SKM-1 (cell line): ENCODE results near the gene IL10RB.
"Not testable (repeated sequence)": the region's sequence is repeated elsewhere in the genome, so short reads cannot be mapped to it uniquely, and the experiment has no call there.

ENCODE experiments used
- DNase-seq: peaks from one replicate; lab custom pipeline; 2025; ENCODE audit not compliant: unreplicated experiment; lab: John Stamatoyannopoulos, UW

IL10RB gene

DNA sequence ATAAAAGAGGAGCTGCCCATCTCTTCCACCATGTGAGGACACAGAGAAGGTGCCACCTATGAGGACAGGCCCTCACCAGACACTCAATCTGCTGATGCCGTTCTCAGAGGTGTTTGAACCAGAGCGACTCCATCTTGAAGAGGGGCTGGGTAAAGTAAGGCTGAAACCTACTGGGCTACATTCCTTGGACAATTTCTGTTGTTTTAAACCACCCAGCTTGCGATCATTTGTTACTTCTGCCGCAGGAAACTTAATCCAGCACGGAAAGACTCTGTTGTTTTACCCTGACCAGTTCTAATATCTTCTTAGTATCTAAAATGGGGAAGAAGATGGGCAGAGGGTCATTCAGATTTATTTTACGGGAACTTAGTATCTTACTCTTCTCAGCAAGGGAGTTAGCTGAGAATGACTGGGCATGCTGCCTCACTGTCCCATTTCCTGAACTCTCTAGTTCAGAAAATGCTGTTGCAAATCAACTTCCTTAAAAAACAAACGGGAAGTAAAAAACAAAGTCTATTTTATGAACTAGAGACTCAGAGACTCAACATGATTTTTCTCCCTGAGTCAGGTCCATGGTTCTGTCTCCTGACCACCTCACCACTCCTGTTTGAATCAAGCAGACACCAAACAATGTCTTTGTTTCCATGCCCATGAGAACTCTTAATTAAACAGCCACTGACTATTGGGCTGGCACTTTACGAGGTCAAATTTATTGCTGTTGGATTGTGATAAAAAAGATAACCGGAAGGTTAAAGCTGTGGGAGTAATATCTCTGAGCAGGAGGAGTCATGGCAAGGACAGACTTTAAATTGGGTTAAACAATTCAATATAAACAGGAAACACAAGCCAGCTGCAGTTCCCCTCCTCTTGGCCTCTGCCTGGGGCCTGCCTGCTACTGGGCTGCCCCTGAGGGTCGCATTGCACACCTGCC, 34.8 kb downstream of the IL10RB start:
- peak; percentile 97 for DNase-seq

DNA sequence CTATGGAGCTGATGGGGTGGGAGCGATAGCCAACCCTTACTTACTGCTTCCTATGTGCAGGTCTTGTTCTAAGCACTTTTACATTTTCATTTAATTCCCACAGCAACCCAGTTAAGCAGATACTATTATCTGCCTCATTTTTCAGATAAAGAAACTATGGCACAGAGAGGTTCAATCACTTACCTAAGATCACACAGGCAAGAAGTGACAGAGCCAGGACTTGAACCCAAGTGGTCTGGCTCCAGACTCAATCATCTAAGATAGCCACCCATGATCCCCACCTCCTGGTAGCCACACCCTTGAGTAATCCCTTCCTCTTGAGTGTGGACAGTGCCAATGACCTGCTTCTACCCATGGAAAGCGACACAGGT, 35.5 kb downstream of the IL10RB start:
- no peak for DNase-seq

DNA sequence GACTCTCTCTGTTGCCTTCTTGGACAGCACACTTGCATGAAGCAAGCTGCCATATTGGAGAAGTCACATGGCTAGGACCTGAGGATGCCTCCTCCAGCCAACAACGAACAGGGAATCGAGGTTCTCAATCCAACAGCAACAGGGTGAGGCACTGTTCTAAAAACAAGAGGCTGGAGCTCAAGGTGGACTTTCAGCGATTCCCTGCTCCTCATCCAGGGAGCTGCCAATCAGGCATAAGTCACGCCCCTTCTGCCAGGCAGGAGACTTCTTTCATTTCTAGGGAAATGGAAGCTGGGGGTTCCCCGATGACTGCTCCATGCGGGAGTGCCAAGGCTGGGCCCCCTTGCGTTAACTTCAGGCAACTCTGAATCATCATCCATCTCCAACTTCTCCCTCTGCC, 35.9 kb downstream of the IL10RB start:
- no peak for DNase-seq

DNA sequence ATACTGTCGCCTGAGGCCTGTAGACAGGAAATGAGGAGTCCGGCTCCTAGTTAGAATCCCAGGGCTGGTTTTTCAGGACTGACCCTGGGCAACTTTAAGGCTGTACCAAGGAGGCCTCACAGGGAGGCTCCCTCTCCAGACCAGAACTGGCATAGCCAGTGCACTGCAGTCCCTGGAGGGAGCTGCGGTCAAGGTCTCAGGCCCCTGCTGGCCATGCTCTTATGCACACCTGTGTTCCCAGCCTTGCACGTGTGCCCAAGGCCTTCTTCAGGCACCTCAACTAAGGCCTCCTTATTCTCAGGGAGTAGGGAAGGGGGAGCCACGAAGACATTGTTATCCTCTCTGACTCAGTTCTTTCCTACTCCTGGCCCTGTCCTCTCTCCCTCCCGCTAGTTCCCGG, 36.6 kb downstream of the IL10RB start:
- no peak for DNase-seq

DNA sequence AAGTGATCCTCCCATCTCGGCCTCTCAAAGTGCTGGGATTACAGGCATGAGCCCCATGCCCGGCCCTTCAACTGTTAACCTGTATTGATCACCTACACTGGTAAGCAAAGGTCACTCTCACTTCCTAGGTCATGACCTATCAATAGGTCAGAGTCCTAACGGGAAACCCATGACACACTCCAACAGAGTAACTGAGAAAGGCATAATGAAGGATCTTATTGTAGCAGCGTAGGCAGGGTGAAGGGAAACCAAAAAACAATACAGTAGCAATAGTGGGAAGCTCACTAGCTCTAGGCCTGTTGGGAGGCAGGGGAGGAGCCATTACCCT, 39.1 kb downstream of the IL10RB start:
- no peak for DNase-seq

DNA sequence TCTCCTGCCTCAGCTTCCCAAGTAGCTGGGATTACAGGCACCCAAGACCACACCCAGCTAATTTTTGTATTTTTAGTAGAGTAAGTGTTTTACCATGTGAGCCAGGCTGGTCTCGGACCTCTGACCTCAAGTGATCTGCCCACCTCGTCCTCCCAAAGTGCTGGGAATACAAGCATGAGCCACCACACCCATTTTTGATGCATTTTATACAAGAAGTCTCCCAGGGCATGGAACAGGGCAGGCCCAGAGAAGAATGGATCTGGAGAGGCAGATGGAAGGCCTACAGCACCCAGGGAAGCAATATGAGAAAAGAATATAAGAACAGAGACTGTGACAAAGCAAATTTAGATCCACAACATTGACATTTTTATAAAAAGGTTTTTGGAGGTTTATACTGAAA, 39.8 kb downstream of the IL10RB start:
- DNase-seq, result no peak

DNA sequence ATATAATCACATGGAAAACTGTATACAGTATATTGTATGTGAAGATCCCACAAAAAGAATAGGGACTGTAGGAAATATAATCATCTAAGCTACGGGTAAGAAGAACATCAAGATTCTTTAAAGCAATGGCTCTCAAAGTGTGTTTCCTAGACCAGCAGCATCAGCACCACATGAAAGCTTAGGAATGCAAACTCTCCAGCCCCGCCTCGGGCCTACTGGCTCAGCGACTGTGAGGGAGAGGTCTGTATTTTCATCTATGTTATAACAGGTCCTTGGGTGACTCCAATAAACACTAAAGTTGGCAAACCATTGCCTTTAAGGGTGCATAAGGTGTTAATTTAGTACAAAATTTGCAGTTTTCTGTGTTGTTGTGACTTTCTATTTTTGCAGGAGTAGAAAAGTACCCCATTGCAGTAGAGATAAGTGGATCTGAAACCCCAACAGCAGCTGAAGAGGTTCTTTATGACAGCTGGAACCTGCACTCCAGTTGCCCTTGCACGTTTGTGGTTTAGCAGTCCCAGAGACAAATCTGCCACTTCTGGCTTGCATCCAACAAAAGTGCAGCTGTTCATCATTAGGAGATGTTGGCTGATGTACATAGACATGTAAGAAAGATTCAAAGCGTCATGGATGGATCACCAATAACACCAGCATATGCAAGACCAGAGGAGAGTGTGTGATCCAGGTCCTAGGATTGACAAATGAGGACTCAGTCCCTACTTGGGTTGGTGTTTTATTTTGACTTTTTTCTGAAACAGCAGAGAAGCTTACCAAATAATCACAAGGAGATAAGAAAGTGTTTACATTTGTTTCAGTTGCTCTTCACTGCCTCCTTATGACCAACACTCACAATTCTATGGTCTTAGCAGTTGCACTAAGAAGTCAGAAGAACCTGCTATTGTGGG, 42.7 kb downstream of the IL10RB start:
- no peak for DNase-seq

DNA sequence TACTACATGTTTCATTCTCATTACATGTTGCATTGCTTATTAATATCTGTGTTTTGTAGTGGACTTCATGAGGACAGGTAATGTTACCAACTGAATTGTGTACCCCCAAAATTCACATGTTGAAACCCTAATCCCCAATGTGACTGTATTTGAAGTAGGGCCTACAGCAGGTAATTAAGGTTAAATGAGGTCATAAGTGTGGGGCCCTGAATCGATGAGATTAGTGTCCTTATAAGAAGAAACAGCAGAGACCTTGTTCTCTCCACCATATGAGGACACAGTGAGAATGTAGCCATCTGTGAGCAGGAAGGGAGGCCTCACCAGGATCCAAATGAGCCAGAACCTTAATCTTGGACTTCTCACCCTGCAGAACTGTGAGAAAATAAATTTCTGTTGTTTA, 43.6 kb downstream of the IL10RB start:
- no peak for DNase-seq

DNA sequence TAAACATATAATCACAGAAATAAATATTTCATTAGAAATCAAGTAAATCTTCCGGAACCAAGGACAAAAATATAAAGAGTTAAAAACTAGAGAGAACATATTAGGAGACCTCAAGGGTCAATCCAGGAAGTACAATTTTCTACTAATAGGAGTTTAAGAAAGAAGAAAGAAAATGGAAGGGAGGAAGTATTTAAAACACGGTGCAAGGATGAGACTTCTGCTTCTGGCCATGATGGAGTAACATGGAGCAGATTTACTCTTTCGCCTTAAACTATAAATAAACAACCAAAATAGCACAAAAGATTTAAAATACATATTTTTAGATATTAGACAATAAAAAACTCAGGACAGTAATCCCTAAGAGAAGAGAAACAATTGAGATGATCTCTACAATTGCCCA, 46.0 kb downstream of the IL10RB start:
- peak; percentile 17 for DNase-seq

DNA sequence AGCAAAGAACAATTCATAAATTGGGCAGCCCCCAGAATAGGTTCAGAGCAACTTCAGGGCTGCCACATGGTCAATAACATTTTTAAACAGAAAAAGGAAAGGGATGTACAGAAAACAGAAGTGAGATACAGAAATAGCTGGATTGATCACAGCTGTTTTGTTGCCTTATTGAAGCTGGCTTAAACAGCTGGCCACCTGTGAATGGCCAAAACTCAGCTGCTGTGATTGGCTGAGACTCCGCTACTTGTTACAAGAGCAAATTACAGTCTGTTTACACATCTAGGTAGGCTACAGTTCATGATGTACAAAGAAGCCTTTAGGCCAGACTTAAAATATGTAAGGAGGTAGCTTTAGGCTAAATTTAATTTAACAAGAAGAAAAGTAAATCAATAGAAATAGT, 47.0 kb downstream of the IL10RB start:
- DNase-seq, result no peak

DNA sequence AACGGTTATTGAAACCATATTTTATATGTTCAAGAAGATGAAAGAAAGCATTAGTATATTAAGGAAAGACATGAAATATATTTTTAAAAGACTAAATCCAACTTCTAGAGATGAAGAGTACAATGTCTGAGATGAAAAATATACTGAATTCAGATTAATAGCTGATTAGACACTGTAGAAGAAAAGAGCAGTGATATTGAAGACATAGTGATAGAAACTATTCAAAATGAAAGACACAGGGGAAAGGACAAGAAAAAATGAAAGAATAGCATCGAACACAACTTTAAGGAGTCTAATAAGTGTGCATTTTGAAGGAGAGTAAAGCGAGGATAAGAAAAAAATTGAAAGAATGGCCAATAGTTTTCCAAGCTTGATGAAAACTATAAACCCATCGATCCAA, 47.4 kb downstream of the IL10RB start:
- no peak for DNase-seq

DNA sequence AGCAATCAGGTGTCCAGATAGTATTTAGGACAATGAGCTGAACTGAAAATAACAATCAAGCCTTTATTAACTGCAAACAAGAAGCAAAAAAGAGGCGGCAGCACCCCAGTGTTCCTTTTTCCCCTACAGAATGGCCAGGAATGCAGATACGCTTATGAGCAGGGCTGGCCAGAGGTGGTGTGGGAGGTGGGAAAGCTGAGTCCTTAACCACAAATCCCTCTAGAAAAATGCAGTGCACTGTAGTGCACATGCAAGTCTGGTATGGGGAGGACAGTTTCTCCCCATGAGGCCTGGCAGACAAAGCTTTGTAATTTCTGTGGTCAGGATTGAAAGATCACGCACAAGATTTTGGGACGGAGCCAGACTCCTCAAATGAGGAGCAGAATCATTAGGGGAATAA, 47.9 kb downstream of the IL10RB start:
- DNase-seq, result no peak

DNA sequence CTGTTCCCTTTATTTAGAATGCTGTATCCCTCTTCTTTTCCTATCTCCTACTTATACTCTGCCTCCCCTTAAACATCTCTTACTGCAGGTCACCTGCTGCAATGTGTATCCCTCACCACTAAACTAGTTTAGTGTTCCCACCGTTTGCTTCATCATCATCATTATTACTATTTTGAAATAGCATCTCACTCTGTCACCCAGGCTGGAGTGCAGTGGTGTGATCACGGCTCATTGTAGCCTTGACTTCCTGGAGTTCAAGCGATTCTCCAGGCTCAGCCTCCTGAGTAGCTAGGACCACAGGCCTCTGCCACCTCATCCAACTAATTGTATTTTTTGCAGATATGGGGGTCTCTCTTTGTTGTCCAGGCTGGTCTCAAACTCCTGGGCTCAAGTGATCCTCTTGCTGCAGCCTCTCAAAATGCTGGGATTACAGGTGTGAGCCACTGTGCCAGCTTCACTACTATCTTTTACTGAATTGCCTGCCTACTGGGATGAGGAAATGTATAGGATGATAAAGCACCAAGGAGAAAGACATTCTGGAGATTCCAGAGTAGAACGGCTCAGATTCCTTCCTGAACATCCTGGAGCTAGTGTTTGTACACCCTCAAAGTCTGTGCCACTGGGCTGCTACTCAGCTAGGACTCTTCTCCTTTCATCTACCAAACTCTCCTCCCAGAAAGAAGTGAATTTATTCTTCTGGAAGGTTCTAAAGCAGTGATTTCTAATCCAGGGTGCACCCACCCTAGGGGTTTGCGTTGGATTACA, 50.0 kb downstream of the IL10RB start:
- DNase-seq, result no peak

DNA sequence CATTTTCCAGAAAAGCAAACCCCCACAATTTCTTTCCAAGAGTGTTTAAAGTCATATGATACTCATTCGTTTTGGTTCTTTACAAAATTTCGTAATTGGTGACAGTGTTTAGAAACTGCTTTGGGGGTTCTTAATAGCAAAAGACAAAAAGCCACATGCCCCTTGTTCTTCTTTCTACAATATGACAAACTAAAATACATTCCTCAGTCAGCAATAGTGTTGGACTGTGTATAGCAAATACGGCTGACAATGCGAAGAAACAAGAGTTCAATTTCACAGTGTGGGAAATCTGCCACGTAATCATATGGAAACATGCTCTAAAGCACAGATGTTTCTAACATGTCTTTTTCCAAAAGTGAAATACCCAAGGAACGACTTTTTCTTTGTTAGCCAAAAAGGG, 51.0 kb downstream of the IL10RB start:
- DNase-seq, result no peak

DNA sequence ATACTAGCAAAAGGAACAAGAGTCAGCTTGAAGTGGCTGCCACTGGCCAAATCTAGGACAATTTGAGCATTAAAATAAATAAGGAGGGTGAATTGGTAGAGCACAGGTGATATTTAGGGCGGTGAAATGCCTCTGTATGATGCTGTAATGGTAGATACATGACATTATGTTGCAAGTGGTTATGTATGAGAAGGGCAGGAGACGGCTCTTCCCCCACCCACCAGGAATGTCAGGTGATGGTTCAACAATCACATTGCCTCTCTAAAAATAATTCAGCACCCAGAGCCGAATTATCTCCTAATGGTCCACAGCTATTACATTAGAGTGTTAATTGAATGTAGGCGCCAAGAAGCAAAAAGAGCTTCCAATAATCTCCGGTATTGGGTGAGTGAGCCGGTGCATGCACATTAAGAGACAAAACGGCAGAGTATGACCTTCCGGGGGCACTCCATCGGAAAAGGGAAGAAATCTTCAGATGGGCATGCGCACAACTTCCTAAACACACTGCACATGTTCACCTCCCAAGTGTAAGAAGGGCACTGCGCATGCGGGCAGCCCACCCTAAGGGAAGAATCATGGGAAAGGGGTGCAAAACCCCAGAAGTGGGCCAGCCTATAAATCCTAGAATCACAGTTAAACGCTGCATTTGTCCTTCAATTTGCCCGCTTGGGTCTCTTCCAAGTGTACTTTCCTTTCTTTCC, 51.8 kb downstream of the IL10RB start:
- no peak for DNase-seq

DNA sequence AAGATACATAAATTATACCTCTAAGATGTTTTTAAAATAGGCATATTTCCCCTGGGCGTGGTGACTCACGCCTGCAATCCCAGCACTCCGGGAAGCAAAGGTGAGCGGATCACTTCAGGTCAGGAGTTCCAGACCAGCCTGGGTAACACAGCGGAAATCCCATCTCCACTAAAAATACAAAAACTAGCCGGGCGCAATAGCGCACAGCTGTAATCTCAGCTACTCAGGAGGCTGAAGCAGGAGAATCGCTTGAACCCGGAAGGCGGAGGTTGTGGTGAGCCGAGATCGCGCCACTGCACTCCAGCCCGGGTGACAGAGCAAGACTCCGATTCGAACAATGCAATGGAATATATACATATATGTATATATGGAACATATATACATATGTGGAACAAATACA, 54.8 kb downstream of the IL10RB start:
- DNase-seq, result not testable (repeated sequence)

DNA sequence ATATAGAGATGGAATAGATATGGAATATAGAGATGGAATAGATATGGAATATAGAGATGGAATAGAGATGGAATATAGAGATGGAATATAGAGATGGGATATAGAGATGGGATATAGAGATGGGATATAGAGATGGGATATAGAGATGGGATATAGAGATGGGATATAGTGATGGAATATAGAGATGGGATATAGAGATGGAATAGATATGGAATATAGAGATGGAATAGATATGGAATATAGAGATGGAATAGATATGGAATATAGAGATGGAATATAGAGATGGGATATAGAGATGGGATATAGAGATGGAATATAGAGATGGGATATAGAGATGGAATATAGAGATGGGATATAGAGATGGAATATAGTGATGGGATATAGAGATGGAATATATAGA, 57.4 kb downstream of the IL10RB start:
- DNase-seq, result not testable (repeated sequence)

DNA sequence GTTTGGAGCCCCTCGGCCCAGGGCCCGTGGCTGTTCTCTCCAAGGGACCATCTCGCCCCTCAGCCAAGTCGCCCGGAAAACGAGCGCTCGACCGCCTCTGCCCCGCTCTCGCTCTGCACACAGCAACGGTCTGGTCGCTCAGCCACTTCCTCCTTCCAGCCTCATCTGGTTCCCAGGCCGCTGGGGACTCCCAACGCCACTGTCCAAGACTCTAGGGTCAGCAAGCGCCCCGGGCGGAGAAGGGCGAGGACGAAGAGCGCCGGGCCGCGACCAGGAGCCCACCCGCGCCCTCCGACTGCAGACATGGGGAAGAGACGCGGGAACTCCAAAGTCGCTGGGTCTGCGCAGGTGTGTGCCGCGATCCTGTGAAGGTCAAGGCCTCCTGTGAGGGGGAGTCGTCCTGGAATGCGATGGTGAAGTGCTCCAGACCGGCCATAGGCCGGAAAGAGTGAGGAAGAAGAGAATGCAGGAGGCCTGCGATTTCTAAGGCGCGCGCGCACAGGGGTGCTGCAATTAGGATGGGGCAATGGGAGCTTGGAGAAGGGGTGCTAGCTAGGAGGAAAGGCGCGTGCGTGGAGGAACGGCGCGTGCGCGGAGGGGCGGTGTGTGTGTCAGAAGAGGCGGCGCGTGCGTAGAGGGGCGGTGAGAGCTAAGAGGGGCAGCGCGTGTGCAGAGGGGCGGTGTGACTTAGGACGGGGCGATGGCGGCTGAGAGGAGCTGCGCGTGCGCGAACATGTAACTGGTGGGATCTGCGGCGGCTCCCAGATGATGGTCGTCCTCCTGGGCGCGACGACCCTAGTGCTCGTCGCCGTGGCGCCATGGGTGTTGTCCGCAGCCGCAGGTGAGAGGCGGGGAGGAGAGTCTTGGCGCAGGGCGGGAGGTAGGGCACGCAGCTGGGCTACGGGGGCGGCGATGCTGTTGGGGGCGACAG, 58.4 kb downstream of the IL10RB start, which contains the start of gene IFNAR1:
IFNAR1 (plus strand) TSS at position 680 of the 931 bp plus-strand sequence; CDS start at position 766, 86 bp downstream.
- DNase-seq, result peak; percentile 99

DNA sequence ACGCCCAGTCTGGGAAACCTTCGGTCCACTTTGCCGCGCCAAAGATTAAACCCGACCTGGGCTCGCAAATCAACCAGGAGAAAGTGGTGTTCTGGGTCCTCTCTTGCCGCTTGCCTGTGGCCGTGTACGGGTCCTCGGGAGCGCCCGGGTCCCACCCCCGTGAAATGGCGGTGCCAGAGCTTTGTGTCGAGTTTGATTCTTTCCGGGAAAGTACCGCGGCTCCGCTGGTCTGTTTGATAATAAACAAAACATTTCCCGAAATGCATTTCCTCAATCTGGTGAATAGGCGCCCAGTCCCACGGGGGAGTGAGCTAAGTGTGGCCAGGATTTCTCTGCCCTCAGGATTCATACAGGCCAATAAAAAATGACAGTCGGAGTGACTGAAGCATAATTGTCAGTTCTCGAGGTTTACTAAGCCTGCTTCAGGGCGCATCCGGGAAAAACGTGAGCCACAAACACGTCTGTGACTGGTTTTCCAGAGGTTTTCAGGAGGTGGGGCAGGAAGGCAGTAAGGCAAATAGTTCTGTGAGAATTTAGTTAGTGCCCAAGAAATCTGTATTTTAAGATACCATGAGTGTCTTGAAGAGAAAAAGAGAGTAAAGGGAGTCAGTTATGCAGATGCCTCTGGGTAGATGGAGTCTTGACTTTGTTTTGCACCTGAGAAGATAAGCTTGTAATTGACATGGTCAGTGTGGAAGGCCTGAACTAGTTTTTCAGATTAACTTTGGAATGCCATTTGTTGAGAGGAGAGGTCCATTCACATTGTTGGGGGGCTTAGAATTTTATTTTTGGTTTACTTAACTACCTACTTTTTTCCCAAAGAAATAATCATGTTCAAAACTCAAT, 59.3 kb downstream of the IL10RB start:
- no peak for DNase-seq
